AG04449 (cell line): Measurements from ENCODE around the gene SLC50A1.
A peak's percentile ranks its signal among the peaks of the same experiment; 100 is the strongest.
"Not testable (repeated sequence)": the region's sequence is repeated elsewhere in the genome, so short reads cannot be mapped to it uniquely, and the experiment has no call there.

Experiments used
- CTCF ChIA-PET: fragments of 350-600 bp; formaldehyde crosslinking; extraction: SDS; loops from one replicate; lab custom pipeline; 2021; ENCODE audit warnings: antibody characterized with exemption; lab: Yijun Ruan, JAX
- POLR2A ChIA-PET: fragments of 400-600, 350-600 bp; formaldehyde crosslinking; extraction: SDS; loops from one replicate; lab custom pipeline; 2020; ENCODE audit warnings: antibody characterized with exemption, inconsistent platforms; lab: Yijun Ruan, JAX
- DNase-seq: peaks from one replicate; pipeline ENCODE4 v3.0.0-alpha.2; 2010; ENCODE audit warnings: low read depth, low spot score
- H3K4me3 ChIP-seq: 2 replicates; pipeline ENCODE4 v1.5.1; 2011; ENCODE audit warnings: low read depth, mild to moderate bottlenecking, control low read depth, low read length
- CTCF ChIP-seq: IDR thresholded peaks from one replicate; pipeline ENCODE4 v1.5.1; 2011; ENCODE audit warnings: mild to moderate bottlenecking, moderate library complexity, low read length, control low read depth, inconsistent platforms; ENCODE audit not compliant: insufficient read depth; ENCODE audit errors: missing control alignments

The SLC50A1 gene

GRCh38 chr1:155166471-155167165, 31.0 kb downstream of the SLC50A1 start:
- H3K4me3 ChIP-seq: no peak overlapping the region
- TF ChIP-seq CTCF: no peak
- ChIA-PET POLR2A (no interaction called here), CTCF (interaction anchor here (0.6 to 14.6 kb wide), 26 partner anchors 8 to 1333 kb away, joined by 3 to 457 read pairs (median 4); partner anchors contain the start of gene DPM3)
- no peak for DNase-seq

DNA sequence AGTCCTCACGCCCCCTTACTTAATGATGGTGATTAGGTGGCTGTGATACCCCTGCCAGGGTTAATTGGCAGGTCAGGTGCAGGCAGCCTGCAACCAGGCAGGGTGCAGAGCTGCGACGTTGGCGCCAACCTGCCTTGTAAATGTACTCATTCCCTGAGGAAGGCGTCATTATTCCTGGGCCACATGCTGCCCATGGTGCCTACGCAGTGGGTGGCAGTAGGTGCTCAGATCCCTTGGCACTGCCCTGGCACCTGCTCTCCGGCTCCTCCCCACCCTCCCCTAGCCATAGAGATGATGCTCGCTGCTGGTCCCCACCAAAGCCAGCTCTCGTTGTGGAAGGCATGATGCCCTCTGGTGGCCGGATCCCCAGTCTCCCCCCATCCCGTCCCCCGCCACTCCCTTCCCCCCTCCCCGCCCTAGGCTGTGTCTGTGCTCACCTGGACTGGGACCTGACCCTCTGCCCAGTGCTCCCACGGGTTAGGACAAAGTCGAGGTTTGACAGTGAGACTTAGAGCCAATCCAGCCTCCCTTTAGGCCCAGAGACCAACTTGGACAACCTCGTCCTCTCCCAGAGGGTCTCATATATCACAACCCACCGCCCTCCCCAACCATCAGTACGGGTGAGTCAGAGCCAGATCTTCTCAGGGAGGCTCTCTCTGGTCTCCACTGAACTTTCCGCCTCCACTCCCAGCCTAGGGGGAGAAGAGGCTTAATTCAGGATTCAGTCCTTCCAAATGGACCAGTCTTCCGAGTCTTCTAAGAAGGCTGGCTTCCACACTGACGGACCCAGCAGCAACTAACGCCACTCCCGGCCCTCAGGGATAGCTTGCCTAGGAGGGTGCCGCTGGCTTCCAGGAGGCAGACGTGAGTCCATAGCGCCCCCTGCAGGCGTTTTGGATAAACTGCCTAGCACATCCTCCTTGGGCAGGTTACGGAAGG, 31.8 kb downstream of the SLC50A1 start:
- TF ChIP-seq CTCF: peak; percentile 87
- DNase-seq: no peak
- no peak overlapping the region for H3K4me3 ChIP-seq
- ChIA-PET CTCF (interaction anchor here (0.6 to 14.6 kb wide), 27 partner anchors 7 to 1332 kb away, joined by 3 to 457 read pairs (median 6); partner anchors contain the start of gene DPM3), POLR2A (interaction anchor here (0.5 to 1.6 kb wide), 3 partner anchors 70 to 139 kb away, joined by 4 to 6 read pairs (median 4); no protein-coding TSS in a partner anchor)

DNA sequence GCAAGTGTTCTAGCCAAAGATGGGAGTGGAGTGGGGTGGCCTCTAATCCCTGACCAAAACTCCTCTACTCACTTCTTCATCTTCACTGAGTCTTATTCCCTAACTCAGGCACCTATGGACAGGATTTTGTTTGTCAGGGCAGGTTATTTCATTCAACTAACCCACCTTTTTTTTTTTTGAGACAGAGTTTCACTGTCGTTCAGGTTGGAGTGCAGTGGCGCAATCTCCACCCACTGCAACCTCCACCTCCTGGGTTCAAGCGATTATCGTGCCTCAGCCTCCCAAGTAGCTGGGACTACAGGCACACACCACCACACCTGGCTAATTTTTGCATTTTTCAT, 32.4 kb downstream of the SLC50A1 start:
- DNase-seq, H3K4me3 ChIP-seq: not testable (repeated sequence)
- ChIA-PET CTCF (interaction anchor here (0.7 to 14.6 kb wide), 24 partner anchors 9 to 523 kb away, joined by 3 to 457 read pairs (median 6); partner anchors contain the start of gene DPM3), POLR2A (interaction anchor here (1.0 to 1.6 kb wide), 2 partner anchors 70 to 76 kb away, joined by 4 to 6 read pairs; no protein-coding TSS in a partner anchor)

GRCh38 chr1:155168456-155169210, 33.0 kb downstream of the SLC50A1 start:
- no peak overlapping the region for H3K4me3 ChIP-seq
- TF ChIP-seq CTCF: no peak
- ChIA-PET POLR2A (interaction anchor here (1.0 to 1.6 kb wide), 2 partner anchors 71 to 77 kb away, joined by 4 to 6 read pairs; no protein-coding TSS in a partner anchor), CTCF (interaction anchor here (0.6 to 14.6 kb wide), 25 partner anchors 9 to 523 kb away, joined by 3 to 457 read pairs (median 6); partner anchors contain the start of gene DPM3)
- no peak for DNase-seq

DNA sequence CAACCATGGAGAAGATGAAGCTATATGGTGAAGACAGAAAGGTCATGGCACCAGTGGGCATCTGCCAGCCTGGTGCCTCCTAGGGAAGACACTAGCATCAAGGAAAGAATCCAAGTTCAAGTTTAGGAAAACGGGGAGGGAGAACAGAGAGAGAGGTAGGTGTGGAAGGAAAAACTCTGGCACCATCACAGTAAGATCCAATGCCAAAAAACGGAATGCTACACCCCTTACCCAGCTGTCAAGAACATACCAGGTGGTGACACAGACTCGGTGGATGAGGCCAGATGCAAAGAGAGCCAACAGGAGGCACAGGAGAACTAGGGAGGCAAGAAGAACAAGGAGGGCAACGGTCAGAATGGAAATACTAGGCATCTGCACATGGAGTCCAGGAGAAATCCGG, 33.9 kb downstream of the SLC50A1 start:
- TF ChIP-seq CTCF: no peak
- POLR2A ChIA-PET: no interaction called here
- DNase-seq: no peak
- CTCF ChIA-PET: interaction anchor here (1.1 to 14.6 kb wide), 9 partner anchors 11 to 118 kb away, joined by 3 to 457 read pairs (median 12); partner anchors contain the start of gene ADAM15
- no peak overlapping the region for H3K4me3 ChIP-seq
